NCI-H2171 treated with DMSO at 0.1 percent for 48 hours (cell line): ENCODE data around the gene TSPAN2.

ENCODE experiments used
- DNase-seq: peaks from one replicate; lab custom pipeline; 2025; lab: John Stamatoyannopoulos, UW

The TSPAN2 gene

DNA sequence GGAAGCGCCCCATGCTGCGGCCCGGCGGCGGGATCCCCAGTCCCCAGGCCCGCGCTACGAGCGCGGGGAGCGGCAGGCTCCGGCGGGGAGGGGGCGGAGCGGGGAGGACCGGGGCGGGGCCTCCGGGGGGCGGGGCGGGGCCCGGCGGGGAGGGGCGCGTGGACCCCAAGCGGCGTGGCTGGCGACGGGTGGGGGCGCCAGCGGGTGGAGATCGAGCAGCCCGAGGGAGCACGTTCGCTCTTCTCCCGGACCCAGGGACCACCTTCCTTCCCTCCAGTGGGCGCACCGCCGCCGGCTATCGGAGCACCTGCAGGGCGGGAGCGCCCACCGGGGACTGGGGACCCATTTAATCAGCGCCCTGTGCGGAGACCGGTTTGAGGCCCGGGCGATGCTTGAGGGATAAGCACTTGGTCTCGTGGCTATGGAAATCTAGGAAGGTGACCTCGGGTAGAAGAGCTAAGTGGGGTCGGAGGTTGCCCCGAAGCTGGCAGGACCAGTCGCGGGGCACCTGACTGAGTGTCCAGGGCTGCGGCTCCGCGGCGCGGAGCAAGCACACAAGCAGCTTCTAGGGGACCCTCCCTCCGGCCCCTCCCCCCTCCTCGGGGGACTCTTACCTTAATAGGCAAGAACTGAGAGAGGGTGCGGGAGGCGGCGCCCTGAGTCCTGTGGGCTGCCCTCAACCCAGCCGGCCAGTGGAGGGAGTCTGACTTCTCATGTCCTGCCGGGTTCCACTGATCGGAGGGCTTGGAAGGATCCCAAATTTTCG, at the start of gene TSPAN2:
TSS of gene TSPAN2 (minus strand) at position 84 of the 766 bp plus-strand sequence. CDS start at position 13, 71 bp downstream.
- DNase-seq = peak; percentile 71

DNA sequence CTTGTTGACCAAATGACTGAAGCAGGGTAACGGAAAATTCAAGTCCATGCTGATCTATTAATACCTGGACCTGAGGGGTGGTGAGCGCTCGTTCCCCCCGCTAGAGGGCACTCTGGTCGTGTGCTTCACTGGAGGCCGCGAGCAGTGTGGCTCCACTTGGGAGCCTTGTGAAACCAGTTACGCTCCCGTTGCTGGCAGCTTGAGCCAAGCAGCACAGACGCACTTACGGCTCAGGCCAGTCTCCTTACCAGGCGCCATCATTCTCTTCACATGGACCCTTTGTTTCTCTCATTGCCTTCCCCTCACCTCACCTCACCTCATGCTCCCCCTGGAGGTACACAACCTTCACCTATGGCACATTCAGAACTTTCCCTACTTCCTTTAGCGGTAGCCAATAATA, 49.7 kb upstream of the TSPAN2 start:
- DNase-seq = peak; percentile 87

DNA sequence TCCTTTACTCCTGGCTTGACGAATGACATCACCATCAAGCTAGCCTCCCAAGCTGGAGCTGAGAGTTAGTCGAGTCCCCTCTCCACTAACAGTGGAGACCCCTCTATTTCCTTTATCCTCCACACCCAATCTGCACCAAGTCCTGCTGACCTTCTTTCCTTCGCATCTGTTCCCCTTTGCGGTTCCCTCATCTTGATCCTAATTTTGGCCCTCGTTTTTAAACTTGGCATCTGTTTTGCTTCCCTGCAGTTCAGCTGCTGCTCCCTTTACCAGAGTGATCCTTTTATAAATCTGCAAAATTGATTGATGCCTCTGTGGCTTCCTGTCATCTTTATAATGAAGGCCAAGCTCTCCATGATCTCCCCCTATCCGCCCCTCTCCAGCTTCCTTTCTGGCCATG, 49.0 kb upstream of the TSPAN2 start:
- DNase-seq = no peak

DNA sequence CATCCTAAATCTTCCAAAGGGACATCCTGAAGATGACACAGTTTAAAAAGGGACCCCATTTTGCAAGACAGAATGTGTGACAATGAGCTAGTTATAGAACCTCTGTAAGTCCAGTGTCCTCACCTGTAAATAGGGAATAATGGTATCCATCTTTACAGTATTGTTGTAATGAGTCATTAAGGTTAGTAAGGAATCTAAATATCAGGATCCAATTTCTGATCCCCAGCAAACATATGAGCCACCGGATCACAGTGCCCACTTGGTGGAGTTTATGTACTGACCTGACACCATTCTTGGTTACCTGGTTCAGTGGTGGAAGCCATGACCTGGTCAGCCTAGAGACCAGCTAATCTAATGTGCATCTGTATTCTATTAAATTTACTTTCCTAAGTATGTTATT, 47.9 kb upstream of the TSPAN2 start:
- no peak for DNase-seq

DNA sequence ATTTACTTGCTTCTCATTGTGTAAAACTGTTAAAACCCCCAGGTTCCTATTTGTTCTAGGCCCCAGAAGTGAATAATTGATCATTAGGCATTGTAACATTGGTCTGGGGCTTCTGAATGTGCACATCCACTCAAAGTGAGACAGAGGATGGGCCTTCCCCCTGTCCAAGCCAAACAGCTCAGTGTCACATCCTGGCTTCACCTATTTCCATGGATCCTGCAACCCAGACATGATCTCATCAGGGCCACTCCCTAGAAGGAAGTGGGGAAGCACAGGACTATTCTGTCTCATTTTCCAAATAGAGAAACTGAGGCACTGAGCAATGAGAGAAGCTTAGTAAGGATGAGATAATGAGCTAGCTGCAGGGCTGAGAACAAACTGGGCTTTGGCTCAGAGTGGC, 47.4 kb upstream of the TSPAN2 start:
- no peak for DNase-seq

DNA sequence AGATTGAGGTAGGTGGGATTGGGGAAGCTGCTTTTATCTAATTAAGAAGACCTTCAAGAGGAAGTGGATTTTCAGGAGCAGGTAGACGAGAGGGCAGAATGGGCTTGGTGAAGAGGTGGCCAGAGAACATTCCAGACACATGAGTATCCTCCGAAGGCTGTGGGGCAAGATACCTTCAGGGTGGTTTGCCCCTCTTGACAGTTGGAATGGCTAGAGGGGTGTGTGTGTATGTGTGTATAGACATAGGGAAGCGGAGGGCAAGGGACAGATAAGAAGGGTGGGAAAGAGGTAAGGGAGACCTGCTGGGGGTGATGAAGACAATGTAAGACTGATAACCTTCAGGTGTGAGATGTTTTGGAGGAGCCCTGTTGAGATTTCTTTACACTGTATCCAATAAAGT, 46.8 kb upstream of the TSPAN2 start:
- no peak for DNase-seq

DNA sequence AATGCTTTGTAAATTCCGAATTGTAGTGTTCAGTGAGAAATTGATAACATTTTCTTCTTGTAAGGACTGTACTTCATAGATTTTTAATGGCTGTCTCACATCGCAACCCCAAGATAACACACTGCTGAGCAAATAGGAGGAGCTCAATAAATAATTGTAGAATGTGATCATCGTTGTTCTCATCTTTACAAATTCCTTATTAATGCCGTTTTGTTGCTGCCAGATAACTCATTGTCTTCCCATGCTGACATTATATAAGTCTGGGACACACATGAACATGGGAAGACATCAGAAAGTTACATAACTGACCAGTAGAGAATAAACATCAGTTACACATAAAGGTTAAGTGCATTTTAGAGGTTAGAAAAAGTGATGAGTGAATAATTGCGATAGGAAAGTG, 46.4 kb upstream of the TSPAN2 start:
- DNase-seq = no peak

DNA sequence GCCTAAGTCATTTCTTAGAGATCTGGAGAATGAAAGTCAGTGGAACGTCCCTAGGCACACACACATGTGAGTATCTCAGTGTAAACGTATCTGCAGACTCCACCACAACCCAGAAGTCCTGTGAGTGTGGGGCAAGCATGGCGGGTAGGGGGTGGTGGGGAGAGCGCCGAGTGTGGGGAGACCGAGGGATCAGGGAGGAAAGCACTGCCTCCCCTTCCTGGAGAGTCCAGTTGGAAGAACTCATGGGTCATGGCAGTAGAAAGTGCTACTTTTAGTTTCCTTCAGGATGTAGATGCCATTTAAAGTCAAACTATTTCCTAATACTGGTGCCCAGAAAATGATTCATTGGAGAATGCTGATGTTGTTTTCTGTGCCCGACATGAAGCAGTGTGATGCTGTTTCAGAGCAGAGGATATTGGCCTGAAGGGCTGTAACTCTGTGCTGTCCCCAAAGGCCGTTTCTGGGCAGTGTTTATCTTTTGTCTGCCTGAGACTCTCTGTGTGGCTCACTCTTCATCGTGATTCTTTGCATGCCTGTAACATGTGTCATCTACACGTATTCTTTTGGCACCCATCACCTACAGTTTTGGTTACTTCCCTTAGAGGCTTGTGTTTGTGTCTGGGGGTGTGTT, 45.7 kb upstream of the TSPAN2 start:
- no peak for DNase-seq

DNA sequence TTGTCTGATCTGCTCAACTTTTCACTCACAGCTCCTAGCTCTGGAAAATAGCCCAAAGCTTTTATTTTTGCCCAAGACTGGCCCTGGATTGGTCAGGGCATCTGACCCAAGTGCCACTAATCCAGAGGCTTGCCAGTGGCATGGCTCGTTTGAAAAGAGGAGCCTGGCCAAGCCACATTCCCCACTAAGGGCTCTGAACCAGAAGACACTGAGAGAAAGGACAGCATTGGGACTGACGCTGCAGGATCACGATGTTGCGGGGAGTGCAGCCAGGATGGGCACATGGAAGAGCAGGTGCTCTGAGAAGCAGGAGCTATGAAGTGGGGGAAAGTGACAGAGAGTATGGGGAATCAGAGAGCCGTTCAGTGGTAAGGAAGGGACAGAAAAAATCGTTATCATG, 44.9 kb upstream of the TSPAN2 start:
- no peak for DNase-seq

DNA sequence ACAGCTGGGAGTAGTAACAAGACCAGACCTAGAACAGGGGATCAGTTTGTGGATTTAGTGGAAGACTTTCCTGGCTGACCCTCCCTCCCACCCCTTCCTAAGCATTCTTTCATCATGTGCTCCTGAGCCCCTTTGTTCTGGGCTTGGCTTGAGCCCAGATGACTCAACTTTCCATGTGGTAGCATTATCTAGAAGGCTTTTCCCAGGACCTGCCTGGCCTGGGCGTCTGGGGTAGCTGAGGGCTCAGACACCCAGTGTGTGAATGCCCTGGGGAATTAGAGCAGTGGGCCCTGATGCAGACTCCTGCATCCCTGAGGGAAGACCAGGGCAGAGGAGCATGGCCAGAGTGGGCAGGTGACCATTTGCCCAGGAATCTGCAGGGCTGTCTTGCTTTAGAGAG, 44.1 kb upstream of the TSPAN2 start:
- DNase-seq = no peak

DNA sequence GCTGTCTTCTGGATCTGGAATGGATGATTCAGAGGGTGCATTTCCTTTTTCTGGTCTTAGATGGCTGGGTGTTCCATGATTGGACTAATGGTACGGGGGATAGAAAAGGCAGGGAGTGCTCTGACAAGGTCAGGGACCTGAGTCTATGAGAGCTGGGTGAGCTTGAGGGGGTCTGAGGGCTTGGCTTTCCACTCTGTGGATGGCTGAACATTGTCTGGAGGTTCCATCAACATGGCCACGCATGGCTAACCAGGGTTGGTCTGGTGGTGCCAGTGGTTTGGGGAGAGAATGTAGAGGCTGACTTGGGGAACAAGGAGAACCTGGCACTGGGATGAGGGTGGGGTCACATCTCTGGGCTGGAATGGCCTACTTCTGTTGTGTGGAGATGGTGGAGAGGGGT, 41.5 kb upstream of the TSPAN2 start:
- DNase-seq = no peak

DNA sequence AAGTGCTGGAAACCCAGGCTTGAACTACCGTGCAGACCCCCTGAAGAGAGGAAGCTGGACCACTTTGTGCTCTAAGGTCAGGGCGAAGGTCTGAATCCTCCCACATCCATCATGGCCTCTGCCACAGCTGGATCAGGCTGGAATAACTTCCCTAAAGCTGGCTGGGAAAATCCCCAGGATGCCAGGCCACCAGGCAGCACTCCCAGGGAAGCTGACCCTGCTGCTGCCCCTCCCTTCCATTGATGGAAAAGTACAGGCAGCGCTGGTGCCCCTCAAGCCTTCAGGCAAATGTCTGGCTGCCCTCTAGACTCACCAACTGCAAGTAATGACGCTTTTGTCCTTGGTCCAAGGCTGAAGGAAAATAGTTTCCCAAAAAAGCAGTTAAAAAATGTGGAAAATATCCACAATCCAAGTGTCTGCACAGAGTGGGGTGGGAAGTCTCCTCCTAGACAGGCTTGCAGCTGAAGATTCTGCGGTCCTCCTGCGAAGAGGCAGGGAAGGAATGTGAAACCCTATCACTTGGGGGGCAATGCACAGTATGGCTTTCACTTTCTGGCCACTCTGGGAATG, 39.9 kb upstream of the TSPAN2 start:
- no peak for DNase-seq

DNA sequence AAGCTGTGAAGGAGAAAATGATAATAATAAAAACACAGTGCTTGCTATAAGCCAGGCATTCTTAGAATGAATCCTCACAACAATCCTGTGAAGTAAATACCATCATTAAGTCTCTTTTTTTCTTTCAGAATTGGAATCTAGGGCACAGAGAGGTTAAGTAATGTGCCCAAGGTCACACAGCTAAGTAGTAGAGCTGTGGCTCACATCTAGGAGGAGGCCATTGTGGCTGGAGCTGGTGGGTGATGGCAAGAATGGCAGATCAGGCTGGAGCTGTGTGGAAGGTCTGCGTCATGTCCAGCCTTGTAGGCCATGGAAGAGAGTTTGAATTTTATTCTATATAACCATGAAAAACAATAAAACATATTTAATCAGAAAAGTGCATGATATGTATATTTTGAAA, 38.2 kb upstream of the TSPAN2 start:
- no peak for DNase-seq

DNA sequence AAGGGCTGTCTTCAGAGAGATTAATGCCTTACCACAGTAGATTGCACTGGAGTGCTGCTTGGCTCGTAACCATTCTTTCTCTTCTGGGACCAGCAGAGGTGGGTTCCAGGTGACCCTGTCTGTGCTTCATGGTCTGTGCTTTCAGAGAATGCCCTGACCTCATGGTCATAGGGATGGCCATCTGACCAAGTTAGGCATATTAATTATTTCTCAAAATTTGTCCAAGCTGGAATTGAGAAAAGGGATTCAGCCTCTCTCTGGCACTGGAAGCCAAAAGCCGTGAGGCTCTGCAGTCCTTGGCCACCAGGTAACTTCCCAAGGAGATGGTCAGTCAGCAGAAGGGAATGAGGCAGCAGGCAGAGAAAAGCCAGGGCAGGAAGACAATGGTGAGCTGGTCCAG, 37.2 kb upstream of the TSPAN2 start:
- no peak for DNase-seq

DNA sequence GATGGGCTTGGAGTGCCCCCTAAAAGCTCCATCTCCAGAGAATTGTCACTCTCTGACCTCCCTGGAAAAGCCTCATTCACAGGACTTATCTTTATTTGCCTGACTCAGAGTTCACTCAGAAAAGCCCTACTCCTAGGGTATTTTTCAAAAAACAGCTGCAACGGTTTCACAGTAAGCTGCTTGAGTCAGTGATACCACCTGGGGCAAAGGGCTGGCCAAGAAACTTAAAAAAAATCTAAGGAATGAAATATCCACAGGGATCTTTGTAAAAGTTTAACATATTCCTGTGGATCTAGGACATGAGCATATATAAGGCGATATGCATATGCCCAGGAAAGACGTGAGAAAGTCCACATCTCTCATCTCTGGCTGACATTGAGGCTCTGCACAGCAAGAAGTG, 33.8 kb upstream of the TSPAN2 start:
- DNase-seq = no peak

DNA sequence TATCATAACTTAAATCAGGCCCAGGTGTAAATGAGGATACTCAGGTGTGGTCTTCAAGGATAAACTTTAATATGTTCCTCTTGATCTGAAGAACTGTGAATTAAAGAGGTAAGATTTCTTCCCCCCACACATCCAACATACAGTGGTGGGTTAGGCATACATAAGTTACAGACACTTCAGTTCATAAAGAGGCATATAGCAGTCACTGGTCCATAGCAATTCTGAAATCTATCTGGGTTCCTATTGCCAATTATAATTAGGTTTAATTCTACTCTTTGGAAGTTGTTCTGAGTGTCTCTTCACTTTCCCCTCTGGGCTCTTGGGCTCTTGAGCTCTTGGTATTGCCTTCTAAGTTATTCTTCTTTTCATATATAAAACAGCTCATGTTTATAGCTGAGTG, 32.5 kb upstream of the TSPAN2 start:
- no peak for DNase-seq

DNA sequence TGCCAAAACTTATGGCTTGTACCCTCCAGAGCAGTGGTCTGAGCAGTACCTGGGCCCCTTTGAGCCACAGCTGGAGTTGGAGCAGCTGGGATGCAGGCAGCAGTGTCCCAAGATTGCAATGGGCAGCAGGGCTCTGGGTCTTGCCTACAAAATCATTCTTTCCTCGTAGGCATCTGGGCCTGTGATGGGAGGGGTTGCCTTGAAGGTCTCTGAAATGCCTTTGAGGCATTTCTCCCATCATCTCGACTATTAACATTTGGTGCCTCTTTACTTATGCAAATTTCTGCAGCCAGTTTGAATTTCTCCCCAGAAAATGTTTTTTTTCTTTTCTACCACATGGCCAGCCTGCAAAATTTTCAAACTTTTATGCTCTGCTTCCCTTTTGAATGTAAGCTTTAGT, 31.0 kb upstream of the TSPAN2 start:
- no peak for DNase-seq

DNA sequence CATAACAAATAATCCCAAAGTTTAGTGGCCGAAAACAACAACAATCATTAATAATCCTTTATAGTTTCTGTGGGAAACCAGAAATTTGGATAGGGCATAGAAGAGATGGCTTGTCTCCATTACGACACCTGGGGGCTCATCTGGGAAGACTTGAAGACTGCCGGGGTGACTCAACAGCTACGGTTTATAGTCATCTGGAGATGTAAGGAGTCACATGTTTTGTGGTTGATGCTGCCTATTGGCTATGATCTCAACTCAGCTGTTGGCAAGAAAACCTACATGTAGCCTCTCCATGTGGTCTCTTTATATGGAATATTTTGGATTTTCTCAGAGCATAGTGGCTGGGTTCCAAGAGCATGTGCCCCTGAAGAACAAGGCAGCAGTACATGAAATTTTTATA, 29.3 kb upstream of the TSPAN2 start:
- no peak for DNase-seq

DNA sequence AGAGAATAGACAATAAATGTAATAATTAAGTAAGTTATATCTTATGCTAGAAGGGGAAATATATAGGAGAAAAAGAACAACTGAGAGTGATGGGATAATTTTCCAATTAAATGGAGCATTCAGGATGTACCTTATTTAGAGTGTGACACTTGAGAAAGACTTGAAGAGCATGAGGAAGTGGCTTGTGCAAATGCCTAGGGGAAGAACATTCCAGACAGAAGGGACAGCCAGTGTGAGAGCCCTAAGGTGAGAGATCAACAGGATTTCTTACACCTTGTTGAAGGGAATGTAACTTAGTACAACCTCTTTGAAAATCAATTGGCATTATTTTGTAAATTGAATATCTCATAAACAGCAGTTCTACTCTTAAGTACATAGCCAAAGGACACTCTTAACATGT, 28.8 kb upstream of the TSPAN2 start:
- no peak for DNase-seq

DNA sequence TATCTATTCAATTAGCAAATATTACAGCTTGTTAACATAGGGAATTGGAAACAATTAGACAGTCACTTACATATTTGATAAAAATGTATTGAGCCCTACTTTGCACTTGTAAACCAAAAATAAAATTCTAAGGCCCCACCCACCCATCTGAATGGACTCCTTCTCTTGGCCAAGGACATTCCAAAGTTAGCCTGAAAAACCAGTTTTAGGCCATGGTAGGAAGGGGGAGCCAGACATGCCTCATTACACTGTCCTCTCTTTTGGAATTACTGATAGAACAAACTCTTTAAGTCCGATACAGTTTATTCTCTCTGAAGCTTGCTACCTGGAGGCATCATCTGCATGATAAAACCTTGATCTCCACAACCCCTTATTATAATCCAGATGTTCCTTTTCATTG, 28.0 kb upstream of the TSPAN2 start:
- no peak for DNase-seq

DNA sequence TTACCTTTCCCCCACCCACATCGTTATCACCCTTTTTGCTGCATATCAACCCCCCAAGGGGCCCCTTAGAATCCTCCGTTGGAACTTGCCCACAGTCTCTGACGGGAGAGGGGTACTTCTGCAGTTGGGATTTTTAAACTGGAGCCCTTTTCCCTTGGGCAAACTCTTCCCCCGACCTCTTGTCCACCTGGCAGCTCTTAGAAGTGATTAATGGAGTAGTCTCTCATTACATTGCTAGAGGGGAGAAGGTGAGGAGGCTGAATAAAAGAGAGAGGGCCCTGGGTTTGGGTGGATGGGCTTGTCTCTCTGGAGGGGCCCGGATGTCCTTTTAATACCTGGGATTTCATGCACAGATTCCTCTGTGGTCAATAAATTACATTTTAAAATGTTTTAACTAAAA, 27.2 kb upstream of the TSPAN2 start:
- DNase-seq = peak; percentile 11

DNA sequence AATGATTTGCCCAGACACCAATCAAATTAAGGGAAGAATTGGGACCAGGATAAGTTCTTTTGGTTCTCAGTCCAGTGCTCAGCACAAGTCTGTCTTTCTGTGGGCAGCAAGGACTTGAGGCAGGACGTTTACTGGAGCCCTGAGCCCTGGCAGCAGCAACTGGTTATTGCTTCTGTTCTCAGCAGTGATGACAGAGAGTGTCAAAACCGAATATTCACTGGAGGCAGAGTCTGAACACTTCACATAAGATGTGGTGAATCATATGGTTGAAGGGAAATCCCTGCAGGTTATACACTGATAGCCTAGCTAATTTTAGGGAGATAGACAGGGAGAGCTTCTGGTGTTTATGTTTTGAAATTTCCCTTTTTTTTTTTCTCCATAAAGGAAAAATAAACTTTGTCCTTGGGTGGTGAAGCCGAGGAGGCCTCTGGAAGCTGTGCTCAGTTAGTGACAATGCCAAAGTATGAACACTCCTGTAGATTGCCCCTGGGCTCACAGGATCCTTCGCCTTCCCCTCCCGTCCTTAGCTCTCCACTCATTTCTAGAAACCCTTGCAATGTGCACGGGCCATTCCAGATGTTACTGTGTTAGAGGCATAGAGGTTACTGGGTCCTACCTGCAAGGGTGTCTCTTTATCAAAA, 26.3 kb upstream of the TSPAN2 start:
- DNase-seq = no peak

DNA sequence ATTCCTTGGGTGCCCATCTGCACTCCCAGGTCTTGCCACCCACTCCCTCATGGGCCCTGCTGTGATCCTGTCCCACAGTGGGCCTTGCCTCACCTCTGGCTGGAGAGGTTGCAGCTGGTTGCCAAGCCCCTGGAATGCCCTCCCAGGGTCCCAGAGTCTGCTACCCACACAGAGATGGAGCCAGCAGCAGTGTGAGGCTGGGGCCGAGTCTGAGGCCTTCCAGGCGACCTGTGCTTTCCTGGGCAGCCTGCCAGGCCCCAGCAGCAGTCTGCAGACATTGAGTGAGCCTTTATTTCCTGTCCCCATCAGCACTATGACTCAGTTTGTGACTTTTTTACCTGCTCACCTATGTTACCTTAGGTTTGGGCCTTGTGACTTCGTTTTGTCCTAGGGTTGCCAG, 25.0 kb upstream of the TSPAN2 start:
- no peak for DNase-seq
